Spleen (tissue), 11 donors: Measurements from ENCODE around the gene PPTC7. TPM values are rescaled to one million over a fixed set of nuclear protein-coding genes. Genes with fewer than 3 reads are reported as not detected.

Source experiments
- DNase-seq: peaks from one replicate; pipeline ENCODE4 v3.0.0-alpha.2; 2020
- H3K27ac ChIP-seq, 8 donors: fragments of 200-600 bp; sonication (generic) in 7 of 8; 1 replicate in 4 of 8; 2 replicates in 4 of 8; pipeline versions ENCODE4 v1.5.0 to v1.8.0; 2016 to 2021; ENCODE audit warnings: inconsistent platforms in 4 of 8, mild to moderate bottlenecking in 4 of 8, moderate library complexity in 1 of 8
- H3K27me3 ChIP-seq, 7 donors: fragments of 200-600 bp; sonication (generic) in 6 of 7; replicated peaks in 1 of 7; 1 replicate in 4 of 7; 2 replicates in 3 of 7; pipeline versions ENCODE4 v1.5.0 to v1.8.0; 2016 to 2021; ENCODE audit warnings: inconsistent platforms in 3 of 7, mild to moderate bottlenecking in 1 of 7
- H3K36me3 ChIP-seq, 6 donors: fragments of 200-600 bp; sonication (generic) in 5 of 6; 1 replicate in 4 of 6; 2 replicates in 2 of 6; pipeline versions ENCODE4 v1.5.0 to v1.8.0; 2016 to 2021; ENCODE audit warnings: inconsistent platforms in 2 of 6
- H3K4me1 ChIP-seq, 6 donors: fragments of 200-600 bp; sonication (generic) in 5 of 6; 1 replicate in 3 of 6; 2 replicates in 3 of 6; pipeline versions ENCODE4 v1.5.0 to v1.8.0; 2016 to 2021; ENCODE audit warnings: inconsistent platforms in 3 of 6
- H3K4me3 ChIP-seq, 8 donors: fragments of 200-600 bp; sonication (generic) in 7 of 8; 1 replicate in 4 of 8; 2 replicates in 4 of 8; pipeline versions ENCODE4 v1.5.0 to v1.8.0; 2016 to 2021; ENCODE audit warnings: inconsistent platforms in 4 of 8, mild to moderate bottlenecking in 4 of 8, moderate library complexity in 2 of 8
- H3K9me3 ChIP-seq, 8 donors: fragments of 200-600 bp; sonication (generic) in 7 of 8; 1 replicate in 4 of 8; 2 replicates in 4 of 8; pipeline versions ENCODE4 v1.5.0 to v1.8.0; 2016 to 2021; ENCODE audit warnings: inconsistent platforms in 4 of 8
- CTCF ChIP-seq, 11 experiments: fragments of 200-600 bp in 7 of 11; fragments of 450-650 bp in 4 of 11; sonication (generic) in 4 of 11; IDR thresholded peaks in 8 of 11; conservative IDR thresholded peaks in 3 of 11; 1 replicate in 7 of 11; 2 replicates in 4 of 11; pipeline versions ENCODE4 v1.4.0 to v1.8.0; 2016 to 2021; ENCODE audit warnings: antibody characterized with exemption in 11 of 11, inconsistent platforms in 4 of 11, mild to moderate bottlenecking in 1 of 11
- POLR2A ChIP-seq, 3 donors: fragments of 450-650 bp; IDR thresholded peaks; one replicate each; pipeline ENCODE4 v1.5.1; 2017; ENCODE audit warnings: antibody characterized with exemption in 3 of 3, mild to moderate bottlenecking in 1 of 3
- POLR2AphosphoS5 ChIP-seq, 3 donors: sonication (generic); formaldehyde crosslinking; IDR thresholded peaks; one replicate each; pipeline ENCODE4 v1.5.1; 2017; ENCODE audit warnings: antibody characterized with exemption in 3 of 3
- WGBS, 5 donors: extraction: QIAGEN DNeasy Blood & Tissue Kit in 3 of 5; methylation state at CpG; one replicate each; pipeline versions ENCODE4 v1.1.5 to v1.1.7; 2013 to 2018; 5-methylcytosine and 5-hydroxymethylcytosine counted together
- intact Hi-C: fragments of 100-400 bp; cut with DNase I; formaldehyde crosslinking; loops from one replicate; pipeline ENCODE4 v1.15.0; 2023; ENCODE audit warnings: low total_unique reads
- polyA plus RNA-seq, 3 donors: library from polyadenylated mRNA; stranded (reverse); fragments of 200-250 nt; gene quantifications; one replicate each; pipeline ENCODE4 v1.2.1, GENCODE V29; 2013
- total RNA-seq, 7 donors: library from RNA; depleted of rRNA in 3 of 7; stranded (reverse); fragments of >200 nt in 3 of 7; fragmentation: NEBNext Ultra II Directional in 4 of 7; extraction: Animal tissue kit (Norgen Biotek cat#: 25700) in 4 of 7; gene quantifications; one replicate each; pipeline versions ENCODE4 v1.1.0 to v1.2.1, GENCODE V29; 2016 to 2021
- donor health status: healthy with polysubstance abuse.
- donor health status: DM: no; HTN: no; CAD: no; lungs with moderate emphysema.
- donor health status: DM: no; HTN: no; CAD: no.
- donor health status: Bipolar disorder and iron deficiency.
- donor health status: healthy.
- donor health status: DM: no; HTN: no; CAD: no.
- donor health status: DM: yes; HTN: yes; CAD: no.

PPTC7 gene
- total and polyA plus RNA-seq, 10 donors, result 7.5 to 27.3 (median 23.5) TPM

DNA sequence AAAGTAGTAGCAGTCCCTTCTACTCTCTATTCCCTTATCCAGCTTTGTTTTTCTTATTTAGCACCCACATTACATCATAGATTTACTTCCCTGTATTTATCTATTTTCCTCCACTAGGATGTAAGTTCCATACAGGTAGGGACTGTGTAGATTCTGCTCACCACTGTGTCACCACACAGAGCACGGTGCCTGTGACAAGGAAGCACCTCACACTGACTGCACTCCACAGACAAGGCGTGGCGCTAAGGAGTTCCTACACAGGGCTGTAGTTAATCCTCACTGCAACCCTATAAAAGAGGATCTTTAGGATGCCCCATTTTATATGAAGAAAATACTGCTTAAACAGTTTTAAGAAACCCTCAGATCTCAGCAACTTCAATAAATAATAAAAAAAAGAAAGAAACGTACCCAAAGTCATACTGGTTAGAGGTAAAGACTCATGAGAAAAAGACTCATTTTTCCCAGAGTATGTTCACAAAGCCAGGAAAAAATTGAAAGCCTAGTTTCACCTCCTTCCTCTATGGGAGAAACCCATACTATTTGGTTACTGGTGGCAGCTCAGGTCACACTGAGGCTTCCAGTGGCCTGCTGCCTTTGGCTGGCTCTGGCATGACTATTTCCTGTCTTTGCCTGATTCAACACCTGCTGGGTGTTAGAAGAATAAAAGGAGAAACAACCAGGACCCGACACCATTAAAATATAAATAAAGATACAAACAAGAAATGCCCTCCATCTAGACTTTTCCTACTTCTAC lies 44.1 kb downstream of the PPTC7 start:
- no peak overlapping the region for H3K27ac ChIP-seq

GRCh38 chr12:110537605-110538409 lies 45.3 kb downstream of the PPTC7 start:
- no peak overlapping the region for H3K4me3 ChIP-seq
- peaks cover 0 to 99% (median 47%) of the 10 kb centered on the region in 6 donors for H3K36me3 ChIP-seq
- H3K27me3 ChIP-seq, result no peaks in the 10 kb centered on the region
- no peaks in the 10 kb centered on the region for H3K9me3 ChIP-seq
- peaks cover 0 to 16% (median 3%) of the 10 kb centered on the region in 6 donors for H3K4me1 ChIP-seq
- intact Hi-C loops, result no loop called here
- DNase-seq, result no peak
- 77 to 94% (median 80%) methylated on average over 9 of the region's 9 CpGs for WGBS, 5 donors
- H3K27ac ChIP-seq, result no peak overlapping the region
- peak in 1 of 3 donors; percentile 35 for TF ChIP-seq POLR2AphosphoS5 (IDR thresholded peaks at IDR 0.05)
- no peak for TF ChIP-seq CTCF (IDR thresholded peaks at IDR 0.05 in 8 of 11, conservative IDR thresholded peaks at IDR 0.05 in 3 of 11)
- no peak for TF ChIP-seq POLR2A (IDR thresholded peaks at IDR 0.05)

More for the DNA sequence above, 44.1 kb downstream of the PPTC7 start:
- TF ChIP-seq POLR2A (IDR thresholded peaks at IDR 0.05), result no peak
- TF ChIP-seq POLR2AphosphoS5 (IDR thresholded peaks at IDR 0.05), result no peak
- TF ChIP-seq CTCF (IDR thresholded peaks at IDR 0.05 in 8 of 11, conservative IDR thresholded peaks at IDR 0.05 in 3 of 11), result no peak
- Histone ChIP-seq H3K4me3 (no peak overlapping the region), H3K36me3 (peaks cover 0 to 97% (median 49%) of the 10 kb centered on the region in 6 donors), H3K27me3 (no peaks in the 10 kb centered on the region), H3K4me1 (peaks cover 0 to 28% (median 15%) of the 10 kb centered on the region in 6 donors), H3K9me3 (no peaks in the 10 kb centered on the region)
- WGBS, 5 donors, result 92 to 97% (median 95%) methylated on average over 5 of the region's 5 CpGs
- no peak for DNase-seq
- intact Hi-C loops, result no loop called here

DNA sequence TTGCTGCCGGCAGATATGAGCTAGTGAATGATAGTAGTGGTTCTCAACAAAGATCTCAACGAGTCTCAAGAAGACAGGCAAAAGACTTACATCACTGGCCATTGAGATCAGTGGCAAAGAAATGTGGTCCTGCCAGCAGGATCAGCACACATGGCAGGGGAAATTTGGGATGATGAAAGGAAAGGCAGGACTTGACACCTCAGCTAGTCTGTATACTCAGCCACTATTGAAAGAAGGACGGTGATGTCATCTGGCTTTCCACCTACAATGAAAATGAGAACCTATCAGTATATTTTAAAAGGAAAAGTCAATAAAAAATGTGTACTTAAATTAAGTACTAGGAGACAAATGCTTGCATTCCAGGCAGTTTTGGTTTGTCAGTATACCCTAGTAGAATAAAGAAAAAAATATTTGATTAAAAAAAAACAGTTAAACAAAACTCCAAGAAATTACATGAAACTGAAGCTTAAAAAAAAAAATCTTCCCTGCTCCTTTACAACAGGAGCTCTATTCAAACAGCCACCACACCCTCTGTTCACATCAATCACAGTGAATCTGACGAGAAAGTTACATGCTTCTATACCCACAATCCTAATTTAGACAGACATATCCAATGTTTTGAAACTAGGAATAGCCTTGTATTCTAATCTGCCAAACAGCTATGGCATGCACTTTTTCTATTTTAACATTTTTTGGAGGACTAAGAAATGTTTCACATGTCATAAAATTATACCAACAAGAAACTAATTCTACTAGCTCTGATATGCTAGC lies 46.1 kb downstream of the PPTC7 start:
- WGBS, 5 donors, result 85 to 92% (median 91%) methylated on average over 4 of the region's 4 CpGs
- intact Hi-C loops, result no loop called here
- Histone ChIP-seq H3K27me3 (no peaks in the 10 kb centered on the region), H3K27ac (no peak overlapping the region), H3K4me3 (no peak overlapping the region), H3K9me3 (no peaks in the 10 kb centered on the region), H3K4me1 (peaks cover 0 to 8% (median 0%) of the 10 kb centered on the region in 6 donors), H3K36me3 (peaks cover 0 to 99% (median 49%) of the 10 kb centered on the region in 6 donors)
- TF ChIP-seq POLR2AphosphoS5 (IDR thresholded peaks at IDR 0.05), result no peak
- no peak for TF ChIP-seq POLR2A (IDR thresholded peaks at IDR 0.05)
- no peak for TF ChIP-seq CTCF (IDR thresholded peaks at IDR 0.05 in 8 of 11, conservative IDR thresholded peaks at IDR 0.05 in 3 of 11)
- DNase-seq, result no peak
